ENCODE measurements around the gene CDYL.

- TF ChIP-seq CTCF (IDR thresholded peaks at IDR 0.05 in 8 of 11, conservative IDR thresholded peaks at IDR 0.05 in 3 of 11) = no peak
- no peak for TF ChIP-seq POLR2A (IDR thresholded peaks at IDR 0.05)
- TF ChIP-seq POLR2AphosphoS5 (IDR thresholded peaks at IDR 0.05) = no peak
Observed at GRCh38 chr6:4860387-4860786, 84.2 kb downstream of the CDYL start.
